IPS-18a (cell line): ENCODE measurements around the gene SCAPER.
"Not testable (repeated sequence)": the region's sequence is repeated elsewhere in the genome, so short reads cannot be mapped to it uniquely, and the experiment has no call there.

ENCODE experiments used
- H3K27ac ChIP-seq: one replicate; pipeline ENCODE4 v1.5.1; 2013; ENCODE audit warnings: low read length
- H3K27me3 ChIP-seq: one replicate; pipeline ENCODE4 v1.6.1; 2013; ENCODE audit warnings: mild to moderate bottlenecking, low read length; ENCODE audit not compliant: control insufficient read depth, insufficient read depth
- H3K36me3 ChIP-seq: one replicate; pipeline ENCODE4 v1.6.1; 2013; ENCODE audit warnings: low read depth, low read length; ENCODE audit not compliant: control insufficient read depth
- H3K4me1 ChIP-seq: one replicate; pipeline ENCODE4 v1.6.1; 2013; ENCODE audit warnings: low read depth, low read length; ENCODE audit not compliant: control insufficient read depth
- H3K4me3 ChIP-seq: one replicate; pipeline ENCODE4 v1.5.1; 2013; ENCODE audit warnings: low read length
- H3K9ac ChIP-seq: one replicate; pipeline ENCODE4 v1.6.1; 2013; ENCODE audit warnings: mild to moderate bottlenecking, low read length, moderate library complexity
- H3K9me3 ChIP-seq: one replicate; pipeline ENCODE4 v1.6.1; 2013; ENCODE audit warnings: low read depth, low read length; ENCODE audit not compliant: control insufficient read depth

The SCAPER gene

GRCh38 chr15:76321171-76321570 lies 584.0 kb downstream of the SCAPER start:
- Histone ChIP-seq H3K36me3 (no peaks in the 10 kb centered on the region), H3K9me3 (no peaks in the 10 kb centered on the region), H3K4me3 (no peak overlapping the region), H3K9ac (no peak overlapping the region), H3K27me3 (no peaks in the 10 kb centered on the region), H3K27ac (no peak overlapping the region), H3K4me1 (no peaks in the 10 kb centered on the region)

- H3K9ac ChIP-seq = no peak overlapping the region
- no peaks in the 10 kb centered on the region for H3K36me3 ChIP-seq
- H3K27ac ChIP-seq = no peak overlapping the region
- H3K9me3 ChIP-seq = no peaks in the 10 kb centered on the region
- no peaks in the 10 kb centered on the region for H3K27me3 ChIP-seq
- H3K4me1 ChIP-seq = no peaks in the 10 kb centered on the region
- H3K4me3 ChIP-seq = no peak overlapping the region
Measured at GRCh38 chr15:76320012-76320411, 585.1 kb downstream of the SCAPER start.

GRCh38 chr15:76313731-76314130 lies 591.4 kb downstream of the SCAPER start:
- no peak overlapping the region for H3K27ac ChIP-seq
- no peaks in the 10 kb centered on the region for H3K9me3 ChIP-seq
- H3K27me3 ChIP-seq = peaks cover 6% of the 10 kb centered on the region
- H3K4me1 ChIP-seq = no peaks in the 10 kb centered on the region
- no peak overlapping the region for H3K4me3 ChIP-seq
- H3K36me3 ChIP-seq = no peaks in the 10 kb centered on the region
- no peak overlapping the region for H3K9ac ChIP-seq

- not testable (repeated sequence) for H3K27me3 ChIP-seq, H3K36me3 ChIP-seq, H3K9me3 ChIP-seq, H3K9ac ChIP-seq, H3K27ac ChIP-seq, H3K4me3 ChIP-seq, H3K4me1 ChIP-seq
Measured at GRCh38 chr15:76313175-76313567, 592.0 kb downstream of the SCAPER start.

GRCh38 chr15:76312540-76313174 lies 592.5 kb downstream of the SCAPER start:
- Histone ChIP-seq H3K27ac (no peak overlapping the region), H3K27me3 (peaks cover 6% of the 10 kb centered on the region), H3K4me3 (no peak overlapping the region), H3K9me3 (no peaks in the 10 kb centered on the region), H3K4me1 (no peaks in the 10 kb centered on the region), H3K36me3 (no peaks in the 10 kb centered on the region), H3K9ac (no peak overlapping the region)

- Histone ChIP-seq H3K9ac (peak within 1 kb of the TSS; percentile 90), H3K36me3 (no peaks in the 10 kb centered on the region), H3K27ac (no peak within 1 kb of the TSS), H3K4me1 (no peaks in the 10 kb centered on the region), H3K4me3 (peak within 1 kb of the TSS; percentile 92), H3K9me3 (no peaks in the 10 kb centered on the region), H3K27me3 (peaks cover 6% of the 10 kb centered on the region)
Measured at GRCh38 chr15:76311100-76311953, 593.8 kb downstream of the SCAPER start, which contains the start of gene ETFA. Gene ETFA (minus strand): TSS chr15:76311469. CDS start chr15:76311388, 81 bp downstream.

GRCh38 chr15:76310475-76311099 lies 594.6 kb downstream of the SCAPER start:
- Histone ChIP-seq H3K27ac (no peak overlapping the region), H3K4me3 (peak overlapping the region; percentile 92), H3K9me3 (no peaks in the 10 kb centered on the region), H3K36me3 (no peaks in the 10 kb centered on the region), H3K9ac (peak overlapping the region; percentile 90), H3K4me1 (no peaks in the 10 kb centered on the region), H3K27me3 (peaks cover 6% of the 10 kb centered on the region)

DNA sequence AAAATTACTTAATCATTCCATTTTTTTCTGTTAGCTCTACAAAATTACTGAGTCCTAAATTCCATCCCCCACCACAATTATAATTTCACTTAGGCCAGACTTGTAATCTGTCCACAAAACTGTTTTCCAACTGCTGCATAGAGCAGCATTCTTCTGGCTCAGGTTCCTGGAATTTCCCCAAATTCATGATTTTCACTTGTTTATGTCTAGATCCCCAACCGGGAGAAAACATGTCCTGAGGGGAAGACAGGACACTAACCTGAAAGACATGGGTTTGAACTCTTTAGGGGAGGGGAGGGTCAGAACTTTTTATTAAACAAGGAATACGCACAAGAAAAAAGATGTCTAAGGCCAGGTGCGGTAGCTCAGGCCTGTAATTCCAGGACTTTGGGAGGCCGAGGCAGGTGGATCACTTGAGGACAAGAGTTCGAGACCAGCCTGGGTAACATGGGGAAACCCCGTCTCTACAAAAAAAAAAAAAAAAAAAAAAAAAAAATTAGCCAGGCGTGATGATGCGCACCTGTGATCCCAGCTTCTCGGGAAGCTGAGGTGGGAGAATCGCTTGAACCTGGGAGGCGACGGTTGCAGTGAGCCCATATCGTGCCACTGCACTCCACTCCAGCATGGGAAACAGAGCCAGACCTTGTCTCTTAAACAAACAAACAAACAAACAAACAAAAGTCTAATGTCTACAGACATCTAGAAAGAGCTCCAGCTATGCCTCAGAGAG lies 595.4 kb downstream of the SCAPER start:
- no peaks in the 10 kb centered on the region for H3K9me3 ChIP-seq
- peaks cover 6% of the 10 kb centered on the region for H3K27me3 ChIP-seq
- H3K36me3 ChIP-seq = no peaks in the 10 kb centered on the region
- no peaks in the 10 kb centered on the region for H3K4me1 ChIP-seq
- H3K4me3 ChIP-seq = peak overlapping the region; percentile 92
- H3K27ac ChIP-seq = no peak overlapping the region
- peak overlapping the region; percentile 90 for H3K9ac ChIP-seq

DNA sequence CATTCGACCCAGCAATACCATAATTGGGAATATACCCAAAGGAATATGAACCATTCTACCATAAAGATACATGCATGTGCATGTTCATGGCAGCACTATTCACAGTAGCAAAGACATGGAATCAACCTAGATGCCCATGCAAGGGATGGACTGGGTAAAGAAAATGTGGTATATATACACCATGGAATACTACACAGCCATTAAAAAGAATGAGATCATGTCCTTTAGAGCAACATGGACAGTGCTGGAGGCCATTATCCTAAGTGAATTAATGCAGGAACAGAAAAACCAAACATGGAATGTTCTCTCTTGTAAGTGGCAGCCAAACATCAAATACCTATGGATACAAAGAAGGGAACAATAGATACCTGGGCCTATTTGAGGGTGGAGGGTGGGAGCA lies 601.2 kb downstream of the SCAPER start:
- Histone ChIP-seq H3K9ac (no peak overlapping the region), H3K36me3 (no peaks in the 10 kb centered on the region), H3K4me3 (no peak overlapping the region), H3K4me1 (no peaks in the 10 kb centered on the region), H3K27ac (no peak overlapping the region), H3K27me3 (no peaks in the 10 kb centered on the region), H3K9me3 (no peaks in the 10 kb centered on the region)

GRCh38 chr15:76299786-76300185 lies 605.4 kb downstream of the SCAPER start:
- no peak overlapping the region for H3K9ac ChIP-seq
- H3K27me3 ChIP-seq = no peaks in the 10 kb centered on the region
- no peak overlapping the region for H3K27ac ChIP-seq
- no peak overlapping the region for H3K4me3 ChIP-seq
- no peaks in the 10 kb centered on the region for H3K9me3 ChIP-seq
- no peaks in the 10 kb centered on the region for H3K36me3 ChIP-seq
- no peaks in the 10 kb centered on the region for H3K4me1 ChIP-seq

DNA sequence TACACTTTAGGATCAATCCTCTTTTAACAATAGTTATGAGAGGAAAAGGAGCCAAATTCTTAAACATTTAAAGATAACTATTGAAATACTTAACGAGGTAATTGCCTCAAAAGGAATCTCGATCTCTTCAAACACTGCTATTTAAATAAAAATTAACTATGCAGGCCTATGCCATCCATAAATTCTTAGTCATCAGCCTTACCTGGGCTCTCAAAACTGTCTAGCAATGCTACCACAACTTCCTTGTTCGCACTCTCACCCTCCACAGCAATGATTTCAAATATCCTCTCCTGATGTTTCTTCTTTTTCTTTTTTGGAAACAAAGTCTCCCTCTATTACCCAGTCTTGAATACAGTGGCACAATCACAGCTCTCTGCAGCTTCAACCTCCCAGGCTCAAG lies 606.2 kb downstream of the SCAPER start:
- Histone ChIP-seq H3K9ac (no peak overlapping the region), H3K36me3 (no peaks in the 10 kb centered on the region), H3K27ac (no peak overlapping the region), H3K27me3 (no peaks in the 10 kb centered on the region), H3K9me3 (no peaks in the 10 kb centered on the region), H3K4me3 (no peak overlapping the region), H3K4me1 (no peaks in the 10 kb centered on the region)
